DMS53 treated with DMSO at 0.1 percent for 48 hours (cell line): ENCODE data around the gene CBX8.

Experiments used
- DNase-seq: peaks from one replicate; lab custom pipeline; 2025; ENCODE audit not compliant: unreplicated experiment; lab: John Stamatoyannopoulos, UW

The CBX8 gene

DNA sequence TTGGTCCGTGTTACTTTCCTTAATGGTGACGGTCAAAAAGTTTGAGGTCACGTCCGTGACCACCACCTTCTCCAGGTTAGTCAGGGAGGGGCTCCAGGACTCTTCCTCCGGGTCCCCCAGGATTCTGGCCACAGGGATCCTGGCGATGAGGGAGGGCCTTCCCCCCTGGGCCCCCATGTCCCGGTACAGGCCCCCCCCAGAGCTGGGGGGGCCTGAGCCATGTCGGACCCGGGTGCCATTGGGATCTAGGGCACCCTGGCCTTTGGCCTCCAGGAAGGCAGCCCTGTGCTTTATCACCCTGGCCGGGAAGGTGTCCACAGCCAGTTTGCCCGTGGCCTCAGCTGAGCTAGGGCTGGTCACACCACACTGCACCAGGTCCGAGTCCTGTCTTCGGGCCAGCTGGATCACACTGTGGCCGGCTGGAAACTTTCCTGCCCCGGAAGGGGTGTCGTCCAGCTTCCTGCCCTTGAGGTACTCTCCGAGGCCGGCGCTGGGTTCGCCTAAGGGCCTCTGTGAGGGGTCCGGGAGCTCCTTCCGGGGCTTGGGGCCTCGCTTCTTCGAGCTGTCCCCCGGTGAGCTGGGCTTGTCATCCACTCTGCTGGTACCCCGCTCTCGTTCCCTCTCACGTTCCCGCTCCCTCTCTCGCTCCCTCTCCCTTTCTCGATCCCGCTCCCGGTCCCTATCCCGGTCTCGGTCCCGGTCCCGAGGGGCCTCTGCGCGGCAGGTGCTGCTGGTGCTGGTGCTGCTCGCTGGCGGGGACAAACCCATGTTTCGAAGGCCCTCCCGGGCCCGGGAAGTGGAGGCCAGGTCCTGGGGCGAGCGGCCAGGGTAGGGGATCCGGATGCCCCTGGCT lies 2.0 kb downstream of the CBX8 start:
- no peak for DNase-seq

DNA sequence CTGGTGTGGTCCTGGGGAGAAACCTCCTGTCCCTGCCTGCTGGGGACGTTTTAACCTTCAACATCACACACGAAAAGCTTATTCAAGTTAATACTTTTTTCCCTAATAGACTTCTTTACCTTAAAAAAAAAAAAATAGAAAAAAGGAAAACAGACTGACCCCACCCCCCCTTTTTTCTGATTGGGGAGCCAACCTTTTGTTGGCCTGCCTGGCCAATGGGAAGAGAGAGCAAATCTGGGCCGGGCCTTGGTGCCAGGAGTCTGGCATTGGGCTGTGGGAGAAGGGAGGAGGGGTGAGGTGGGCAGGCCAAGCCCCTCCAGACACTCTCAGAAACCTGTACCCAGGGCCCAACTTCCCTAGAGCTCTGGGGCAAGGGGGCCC lies 3.0 kb downstream of the CBX8 start:
- no peak for DNase-seq

DNA sequence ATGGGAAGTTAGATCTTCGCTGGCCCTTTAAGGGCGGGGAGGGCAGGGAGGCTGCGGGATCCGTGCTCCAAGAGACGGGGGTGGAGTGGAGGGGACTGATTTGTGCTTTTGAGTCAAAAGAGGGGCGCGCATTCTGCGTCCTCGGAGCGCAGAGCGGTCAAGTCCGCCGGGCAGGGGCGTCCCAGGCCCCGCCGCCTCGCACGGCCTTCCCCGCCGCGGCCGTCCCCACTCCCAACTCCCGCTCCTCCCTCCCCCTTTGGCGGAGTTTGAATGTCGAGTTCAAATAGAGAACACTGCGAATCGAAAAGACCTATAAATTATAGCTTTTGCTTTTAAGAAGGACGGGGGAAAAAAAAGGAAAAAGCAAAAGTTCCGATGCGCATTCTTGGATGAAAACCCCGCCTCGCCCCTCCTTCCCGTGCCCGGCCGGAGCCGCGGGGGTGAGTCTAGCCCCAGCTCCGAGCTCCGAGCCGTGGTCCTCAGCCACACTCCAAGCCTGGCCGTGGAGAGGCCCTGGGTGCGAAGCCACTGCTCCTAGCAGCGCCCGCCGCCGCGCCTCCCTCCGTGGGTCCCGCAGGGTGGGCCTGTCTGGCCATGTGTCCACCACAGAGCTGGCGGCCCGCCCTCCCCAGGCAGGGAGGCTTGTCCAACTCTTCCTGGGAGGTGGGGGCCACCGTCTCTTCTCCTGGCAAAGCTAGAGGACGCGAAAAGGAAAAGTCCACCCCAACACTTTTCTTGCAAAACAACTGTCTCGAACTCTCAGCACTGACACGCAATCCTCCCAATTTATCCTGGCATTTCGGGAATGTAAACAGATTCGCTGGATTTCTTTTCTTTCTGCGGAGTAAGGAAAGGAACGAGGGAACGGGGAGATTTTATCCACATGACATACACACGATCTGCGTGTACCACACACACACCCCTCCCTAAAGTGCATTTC lies 3.6 kb downstream of the CBX8 start:
- no peak for DNase-seq

DNA sequence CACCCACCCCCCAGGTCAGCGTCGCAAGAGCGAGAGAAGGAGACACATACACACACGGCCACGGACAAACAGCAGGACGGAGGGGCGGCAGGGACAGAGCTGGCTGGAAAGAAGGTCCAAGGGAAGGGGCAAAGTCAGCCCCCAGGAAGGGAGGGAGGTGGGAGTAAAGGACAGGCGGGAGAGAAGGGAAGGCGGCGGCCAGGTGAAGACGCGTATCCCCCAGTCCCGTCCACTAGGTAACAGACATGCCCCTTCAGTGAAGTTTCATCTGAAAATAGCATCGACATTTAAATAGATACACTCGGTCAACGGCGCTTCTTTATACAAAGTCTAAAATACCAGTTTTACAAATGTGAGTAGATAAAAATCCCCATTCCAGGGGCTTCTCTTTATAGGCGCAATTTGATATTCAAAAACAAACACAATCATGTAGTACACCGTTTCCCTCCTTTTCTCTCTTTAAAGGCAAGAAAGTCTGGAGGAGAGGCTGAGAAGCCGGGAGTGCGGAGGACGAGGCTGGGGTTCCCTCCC lies 4.5 kb downstream of the CBX8 start:
- DNase-seq: no peak

DNA sequence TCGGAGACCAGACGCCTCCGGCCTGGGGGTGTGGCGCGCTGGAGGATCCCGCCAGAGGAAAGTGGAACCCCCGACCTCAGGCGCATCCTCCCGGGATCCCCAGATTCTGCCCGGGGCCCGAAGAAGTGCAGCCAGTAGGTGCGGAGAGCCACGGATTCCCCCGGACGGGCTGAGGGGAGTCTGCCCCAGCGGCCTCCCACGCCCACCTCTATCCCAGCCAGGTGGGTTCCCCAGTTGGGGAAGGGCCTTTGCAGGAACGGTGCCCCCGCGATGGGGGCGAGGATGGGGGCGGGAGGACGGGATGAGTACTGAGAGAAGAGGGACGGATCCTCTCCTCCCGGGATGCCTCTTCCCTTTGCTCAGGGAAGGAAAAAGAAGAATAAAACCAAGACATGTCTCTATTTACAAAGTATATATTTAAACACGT lies 5.1 kb downstream of the CBX8 start:
- no peak for DNase-seq

DNA sequence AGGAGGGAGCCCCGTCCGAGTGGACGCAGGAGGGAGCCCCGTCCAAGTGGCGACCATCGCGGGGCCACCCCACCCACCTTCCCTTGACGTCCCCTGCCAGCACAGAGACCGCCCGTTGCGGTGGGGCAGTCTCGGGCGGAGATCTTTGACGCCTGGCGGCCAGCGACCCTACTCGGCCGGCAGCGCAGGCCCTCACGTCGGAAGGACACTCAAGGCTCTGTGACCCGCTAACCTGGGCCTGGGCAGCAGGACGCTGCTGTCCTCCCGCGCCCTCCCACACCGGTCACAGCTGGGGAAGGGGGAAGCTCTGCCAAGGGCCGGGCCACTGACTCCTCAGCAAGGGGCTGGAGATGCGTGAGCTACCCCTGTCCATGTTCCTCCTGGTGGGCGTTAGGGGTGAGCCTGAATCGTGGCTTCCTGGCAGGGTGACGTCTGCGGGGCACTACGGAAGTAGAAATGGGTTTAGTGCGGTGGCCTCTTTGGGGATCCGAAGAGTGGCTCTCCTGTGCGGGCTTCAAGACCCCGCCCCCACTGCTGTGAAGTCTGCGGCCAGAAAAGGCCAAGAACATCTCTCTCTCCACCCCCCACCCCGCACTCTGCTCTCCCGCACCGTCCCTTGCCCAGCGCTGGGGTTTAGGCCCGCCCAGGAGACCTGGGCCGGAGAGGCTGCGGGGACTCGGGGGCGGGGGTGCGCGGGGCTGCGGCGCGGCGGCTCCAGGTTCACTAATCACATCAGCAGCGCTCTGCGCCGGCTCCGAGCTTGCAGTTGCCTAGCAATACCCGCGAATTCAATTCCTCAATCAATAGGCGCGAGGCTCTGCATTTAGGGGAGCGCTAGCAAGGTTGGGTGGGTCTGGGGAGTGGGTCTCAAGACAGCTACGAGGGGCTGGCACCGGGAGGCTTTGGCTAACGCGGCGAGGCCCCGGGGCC lies 5.8 kb downstream of the CBX8 start:
- DNase-seq: no peak

DNA sequence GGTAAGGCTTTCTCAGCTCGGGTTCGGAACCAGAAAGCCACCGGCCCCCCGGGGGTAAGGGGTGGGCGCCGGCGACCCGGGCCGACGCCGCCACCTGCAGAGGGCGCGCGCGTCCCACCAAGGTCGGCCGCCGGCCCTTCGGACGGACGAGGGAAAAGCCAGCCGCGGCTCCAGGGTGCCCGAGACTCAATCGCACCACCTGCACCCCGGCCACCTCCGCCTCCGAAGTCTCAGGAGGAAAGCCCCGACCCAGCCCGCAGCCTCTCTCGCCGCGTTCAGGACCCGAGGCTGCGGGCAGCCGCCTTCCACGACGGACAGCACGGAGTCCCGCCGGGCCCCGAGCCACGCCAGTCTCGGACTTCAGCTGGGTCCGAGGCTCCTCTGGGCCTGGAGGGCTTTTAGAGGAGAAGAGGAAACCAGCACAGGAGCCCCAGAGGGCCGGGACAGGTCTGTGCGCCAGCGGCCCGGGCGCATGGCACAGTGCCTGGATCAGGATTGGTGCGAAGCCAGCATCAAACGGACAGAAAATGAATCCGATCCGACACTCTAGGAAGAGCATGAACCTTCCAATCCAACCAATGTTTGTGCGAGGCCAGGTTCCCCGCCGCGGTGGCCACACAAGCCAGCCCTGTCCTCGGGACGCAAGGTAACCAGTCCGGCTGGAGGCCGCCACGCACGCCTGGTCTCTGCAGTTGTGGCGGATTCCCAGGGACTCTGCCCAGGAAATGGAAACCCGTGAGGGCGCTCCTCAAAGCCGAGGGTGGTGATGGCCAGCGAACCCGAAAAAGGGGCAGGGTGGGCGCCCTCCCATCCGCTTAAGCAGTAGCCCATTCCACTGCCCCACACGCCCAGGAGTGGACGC lies 6.7 kb downstream of the CBX8 start:
- DNase-seq: no peak

DNA sequence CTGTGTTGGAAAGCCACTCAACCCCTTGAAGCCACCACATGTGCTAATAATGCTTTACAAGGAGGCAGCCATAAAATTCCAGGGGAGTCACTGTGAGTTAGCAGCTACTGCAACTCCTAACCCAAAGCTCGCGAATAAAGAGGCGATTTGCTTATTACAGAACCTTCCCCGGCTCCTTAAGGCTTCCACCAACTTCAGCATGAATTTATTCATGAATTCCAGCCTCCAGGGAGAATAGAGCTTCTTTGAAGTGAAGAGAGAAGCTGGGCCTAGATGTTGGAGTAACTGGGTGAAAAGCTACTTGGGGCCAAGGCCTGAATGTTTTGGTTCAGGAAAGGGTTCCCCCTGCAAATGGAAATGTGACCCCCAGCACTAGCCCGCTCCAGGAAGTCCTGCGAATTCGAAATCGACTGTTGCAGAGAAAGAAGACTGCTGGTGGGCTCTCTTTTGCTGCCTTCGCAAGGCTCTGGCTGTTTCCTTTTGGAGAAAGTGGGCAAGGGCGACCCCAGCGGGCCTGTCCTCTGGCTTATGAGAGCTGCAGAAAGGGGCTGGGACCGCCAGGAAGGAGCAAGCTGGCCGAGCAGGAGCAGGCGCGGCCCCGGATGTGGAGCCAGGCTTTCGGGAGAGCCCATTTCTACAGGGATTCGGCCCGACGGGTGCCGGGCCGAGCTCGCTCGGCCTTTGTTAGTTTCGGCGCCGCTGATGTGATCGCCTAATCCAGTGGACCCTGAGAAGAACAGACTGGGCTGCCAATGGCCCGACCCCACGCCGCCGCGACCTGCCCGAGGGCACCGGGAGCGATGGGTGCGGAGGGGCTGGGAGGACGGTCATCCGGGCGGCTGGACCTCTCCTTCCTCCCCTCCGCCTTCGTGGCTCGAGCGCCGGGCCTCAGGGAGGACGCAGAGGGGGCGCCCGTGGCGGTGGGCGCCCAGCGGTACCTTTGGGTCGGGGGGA lies 7.6 kb downstream of the CBX8 start:
- DNase-seq: no peak

DNA sequence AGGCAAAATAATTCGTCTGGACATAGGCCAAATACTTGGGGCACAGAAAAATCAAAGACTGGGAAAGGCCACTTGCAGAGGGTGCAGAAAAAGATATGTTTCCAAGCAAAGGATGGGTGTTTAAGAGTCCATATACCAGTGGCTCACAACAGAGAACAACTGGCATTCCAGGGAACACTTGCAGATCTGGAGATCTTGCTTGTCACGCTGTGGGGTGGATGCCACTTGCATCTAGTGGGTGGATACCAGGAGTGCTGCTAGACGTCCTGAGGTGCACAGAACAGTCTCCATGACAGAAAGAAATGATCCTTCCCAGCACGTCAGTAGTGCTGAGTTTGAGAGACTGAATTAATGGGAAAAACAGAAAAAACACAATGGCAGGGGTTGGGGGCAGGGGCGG lies 8.4 kb downstream of the CBX8 start:
- DNase-seq: no peak

DNA sequence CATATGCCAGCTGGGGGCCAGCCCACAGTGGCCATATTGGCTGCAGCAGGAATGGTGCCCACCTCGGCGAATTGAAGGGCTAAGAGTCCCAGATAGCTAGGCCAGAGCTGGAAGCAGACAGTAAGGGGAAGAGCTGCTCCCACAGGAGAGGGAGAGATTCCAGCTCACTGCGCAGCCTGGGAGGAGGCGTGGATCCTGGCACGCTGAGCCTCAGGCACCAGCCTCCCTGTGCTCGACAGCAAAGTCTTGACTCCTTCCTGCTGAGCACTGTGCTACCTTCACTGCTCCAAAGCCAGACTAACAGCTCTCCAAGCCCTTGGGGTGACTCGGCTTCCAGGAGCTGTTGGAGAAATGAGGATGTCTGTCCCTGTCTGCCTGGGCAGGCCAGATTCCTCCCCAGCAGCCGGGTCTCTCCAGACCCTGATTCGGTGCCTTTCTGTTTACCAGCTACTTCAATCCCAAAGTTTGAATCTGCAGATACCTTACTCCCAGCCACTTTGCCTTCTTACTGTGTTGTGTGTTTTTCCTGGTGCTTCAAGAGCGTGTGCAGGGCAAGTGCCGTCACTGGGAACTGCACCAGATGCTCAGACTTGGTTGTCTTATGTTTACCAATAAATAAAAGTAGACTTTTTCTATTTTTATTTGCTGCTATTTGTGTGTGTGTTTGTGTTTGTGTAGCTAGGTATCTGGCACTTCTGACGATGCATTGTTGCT lies 9.8 kb downstream of the CBX8 start:
- no peak for DNase-seq

DNA sequence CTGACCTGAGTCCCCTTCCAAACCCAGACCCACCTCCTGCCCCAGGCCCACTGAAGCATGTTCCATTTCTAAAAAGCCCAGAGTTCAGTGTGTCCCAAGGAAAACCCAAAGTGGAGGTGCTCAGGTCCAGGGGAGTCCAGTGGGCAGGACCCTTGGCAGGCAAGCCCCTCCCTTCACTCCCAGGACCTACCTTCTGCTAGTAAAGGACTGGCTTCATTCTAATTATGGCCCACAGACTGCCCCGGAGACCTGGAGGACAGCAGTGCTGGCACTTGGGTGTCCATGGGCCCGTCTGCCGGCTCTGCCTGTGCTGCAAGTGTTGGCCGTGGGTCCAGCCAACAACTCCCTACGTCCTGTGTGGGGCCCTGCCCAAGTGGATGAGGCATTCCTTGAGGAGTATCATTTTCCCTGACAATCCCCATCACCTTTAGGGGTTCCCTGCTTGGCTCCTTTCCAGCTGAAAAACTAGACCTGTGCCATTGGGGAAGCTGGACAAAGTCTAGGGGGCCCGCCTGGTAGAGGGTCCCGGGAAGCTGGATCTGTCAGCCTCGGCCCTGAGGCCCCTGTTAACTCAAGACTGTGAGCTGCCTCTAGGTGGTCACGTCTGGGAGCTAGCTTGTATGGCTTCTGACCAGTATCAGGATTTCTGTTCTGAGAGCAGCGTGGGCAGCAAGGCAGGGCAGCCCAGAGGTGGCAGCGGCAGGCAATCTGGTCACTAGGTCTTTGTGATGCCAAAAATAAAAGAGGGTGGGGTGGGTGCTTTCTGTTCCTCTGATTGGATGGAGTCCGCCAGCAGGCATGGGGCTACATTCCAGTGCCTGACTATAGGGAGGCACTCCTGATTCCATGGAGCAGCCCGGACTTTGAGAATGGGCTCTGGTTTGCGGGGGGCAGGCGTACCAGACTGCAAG lies 10.7 kb downstream of the CBX8 start:
- no peak for DNase-seq

DNA sequence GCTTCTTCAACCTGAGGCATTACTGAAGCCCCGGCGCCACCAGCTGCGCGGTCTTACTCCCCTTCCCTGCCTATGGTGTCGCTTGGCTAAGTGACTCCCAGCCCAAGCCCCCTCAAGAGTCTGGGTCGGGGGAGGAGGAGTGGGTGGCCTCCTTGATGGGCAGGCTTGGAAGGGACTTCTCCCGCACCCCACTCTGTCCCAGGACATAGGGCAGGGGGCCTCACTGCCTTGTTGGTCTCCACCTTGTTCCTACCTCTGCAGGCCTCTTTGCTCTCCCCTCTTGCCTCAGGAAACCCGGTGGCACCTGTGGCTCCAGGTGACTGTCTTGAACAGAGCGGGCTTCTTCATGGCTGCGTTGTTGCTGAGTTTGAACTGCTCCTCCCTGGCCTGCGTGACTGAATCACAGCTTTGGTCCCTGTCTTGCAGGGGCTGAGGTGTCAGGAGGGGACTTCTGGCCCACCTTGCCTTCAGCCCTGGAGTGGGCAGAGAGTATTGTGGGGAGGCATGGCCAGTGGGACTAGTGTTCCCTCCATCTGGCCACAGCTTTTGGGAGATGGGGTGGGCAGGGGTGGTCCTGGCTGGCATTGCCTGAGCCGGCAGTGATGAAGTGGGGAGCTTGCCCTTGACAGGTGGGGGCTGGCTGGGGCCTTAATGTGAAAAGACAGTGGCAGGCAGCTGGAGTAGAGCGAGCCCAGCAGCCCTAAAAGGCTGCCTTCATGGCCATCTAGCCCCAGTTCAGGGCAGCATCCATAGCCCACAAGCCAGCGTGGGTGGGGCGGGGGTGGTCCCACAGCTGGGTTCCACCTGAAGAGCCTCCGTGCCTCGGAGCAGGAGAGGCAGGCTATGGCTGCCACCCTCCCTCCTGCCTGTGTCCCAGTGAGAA lies 11.6 kb downstream of the CBX8 start:
- no peak for DNase-seq

DNA sequence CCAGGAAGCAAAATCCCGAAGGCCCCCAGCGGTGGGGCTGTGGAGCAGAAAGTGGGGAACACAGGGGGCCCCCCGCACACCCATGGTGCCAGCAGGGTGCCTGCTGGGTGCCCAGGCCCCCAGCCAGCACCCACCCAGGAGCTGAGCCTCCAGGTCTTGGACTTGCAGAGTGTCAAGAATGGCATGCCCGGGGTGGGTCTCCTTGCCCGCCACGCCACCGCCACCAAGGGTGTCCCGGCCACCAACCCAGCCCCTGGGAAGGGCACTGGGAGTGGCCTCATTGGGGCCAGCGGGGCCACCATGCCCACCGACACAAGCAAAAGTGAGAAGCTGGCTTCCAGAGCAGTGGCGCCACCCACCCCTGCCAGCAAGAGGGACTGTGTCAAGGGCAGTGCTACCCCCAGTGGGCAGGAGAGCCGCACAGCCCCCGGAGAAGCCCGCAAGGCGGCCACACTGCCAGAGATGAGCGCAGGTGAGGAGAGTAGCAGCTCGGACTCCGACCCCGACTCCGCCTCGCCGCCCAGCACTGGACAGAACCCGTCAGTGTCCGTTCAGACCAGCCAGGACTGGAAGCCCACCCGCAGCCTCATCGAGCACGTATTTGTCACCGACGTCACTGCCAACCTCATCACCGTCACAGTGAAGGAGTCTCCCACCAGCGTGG lies 12.4 kb downstream of the CBX8 start:
- no peak for DNase-seq

DNA sequence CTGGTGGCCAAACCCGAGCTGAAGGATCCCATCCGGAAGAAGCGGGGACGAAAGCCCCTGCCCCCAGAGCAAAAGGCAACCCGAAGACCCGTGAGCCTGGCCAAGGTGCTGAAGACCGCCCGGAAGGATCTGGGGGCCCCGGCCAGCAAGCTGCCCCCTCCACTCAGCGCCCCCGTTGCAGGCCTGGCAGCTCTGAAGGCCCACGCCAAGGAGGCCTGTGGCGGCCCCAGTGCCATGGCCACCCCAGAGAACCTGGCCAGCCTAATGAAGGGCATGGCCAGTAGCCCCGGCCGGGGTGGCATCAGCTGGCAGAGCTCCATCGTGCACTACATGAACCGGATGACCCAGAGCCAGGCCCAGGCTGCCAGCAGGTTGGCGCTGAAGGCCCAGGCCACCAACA lies 13.0 kb downstream of the CBX8 start:
- DNase-seq: no peak

DNA sequence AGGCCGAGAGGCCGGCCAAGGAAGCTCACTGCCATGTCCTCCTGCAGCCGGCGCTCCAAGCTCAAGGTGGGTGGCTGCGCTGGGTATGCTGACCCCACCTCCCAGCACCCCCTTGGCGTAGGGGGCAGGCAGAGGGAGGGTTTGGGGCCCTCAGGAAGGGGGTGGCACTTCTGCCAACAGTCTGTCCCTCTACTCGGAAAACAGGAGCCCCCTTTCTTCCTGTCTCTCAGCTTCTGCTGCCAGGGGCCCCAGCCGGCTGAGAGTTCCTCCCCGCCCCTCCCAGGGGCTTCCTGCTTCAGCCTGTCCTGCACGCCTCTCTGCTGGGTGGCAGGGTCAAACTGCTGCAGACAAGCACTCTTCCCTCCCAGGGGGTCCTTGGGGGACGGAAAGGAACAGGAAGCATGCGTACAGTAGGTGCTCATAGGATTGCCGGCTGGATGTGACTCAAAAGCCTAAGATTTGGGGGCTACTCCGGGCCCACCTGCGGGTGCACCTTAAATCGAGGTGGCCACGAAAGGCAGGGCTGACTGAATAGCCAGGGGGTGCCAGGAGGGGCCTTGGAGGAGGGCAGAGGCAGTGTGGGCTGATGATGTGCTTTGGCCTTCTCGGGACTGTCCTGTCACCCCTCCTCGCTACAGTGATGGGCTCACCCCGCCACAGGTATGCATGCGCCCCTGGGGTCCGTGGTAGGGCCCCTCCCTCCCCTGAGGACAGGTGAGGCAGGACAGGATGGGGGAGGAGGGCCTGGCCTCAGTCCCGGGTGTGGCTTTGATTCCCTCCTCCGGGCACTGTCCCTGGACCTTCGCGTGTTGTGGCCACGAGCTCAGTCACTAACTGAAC lies 14.9 kb downstream of the CBX8 start:
- DNase-seq: no peak
